Loucy (cell line): Measurements from ENCODE around the gene KDM7A.

Experiments used
- H2AFZ ChIP-seq: fragments of 200-600 bp; sonication (generic); 2 replicates; pipeline ENCODE4 v1.6.0; 2016; ENCODE audit warnings: antibody characterized with exemption, mild to moderate bottlenecking, low read length, moderate library complexity
- H3F3A ChIP-seq: fragments of 200-600 bp; 2 replicates; pipeline ENCODE4 v1.6.0; 2016; ENCODE audit warnings: antibody characterized with exemption, low read depth, mild to moderate bottlenecking
- H3K27me3 ChIP-seq: fragments of 200-600 bp; sonication (generic); 2 replicates; pipeline ENCODE4 v1.6.1; 2014; ENCODE audit warnings: low read length, mild to moderate bottlenecking; ENCODE audit not compliant: insufficient read depth, poor library complexity, severe bottlenecking
- H3K36me3 ChIP-seq: fragments of 200-600 bp; sonication (generic); 2 replicates; pipeline ENCODE4 v1.6.1; 2016; ENCODE audit warnings: low read length; ENCODE audit not compliant: insufficient read depth
- H3K4me1 ChIP-seq: fragments of 200-600 bp; sonication (generic); 2 replicates; pipeline ENCODE4 v1.5.1; 2014; ENCODE audit warnings: low read length, mild to moderate bottlenecking; ENCODE audit not compliant: insufficient read depth, poor library complexity, severe bottlenecking
- H3K4me2 ChIP-seq: fragments of 200-600 bp; sonication (generic); 2 replicates; pipeline ENCODE4 v1.6.0; 2014; ENCODE audit warnings: antibody characterized with exemption, low read length, low read depth, mild to moderate bottlenecking; ENCODE audit not compliant: poor library complexity, severe bottlenecking
- H3K4me3 ChIP-seq: fragments of 200-600 bp; sonication (generic); 2 replicates; pipeline ENCODE4 v1.5.1; 2014; ENCODE audit warnings: low read length, mild to moderate bottlenecking, mixed read lengths; ENCODE audit not compliant: poor library complexity, severe bottlenecking
- H3K79me2 ChIP-seq: fragments of 200-600 bp; sonication (generic); 2 replicates; pipeline ENCODE4 v1.6.1; 2014; ENCODE audit warnings: low read length; ENCODE audit not compliant: insufficient read depth
- H3K9ac ChIP-seq: fragments of 200-600 bp; sonication (generic); 2 replicates; pipeline ENCODE4 v1.6.0; 2014; ENCODE audit warnings: mild to moderate bottlenecking, low read depth, low read length, moderate library complexity; ENCODE audit not compliant: poor library complexity, severe bottlenecking
- H3K9me2 ChIP-seq: fragments of 200-600 bp; sonication (generic); replicated peaks from 2 replicates; pipeline ENCODE4 v1.6.1; 2016; ENCODE audit warnings: low read depth, low read length, mixed read lengths
- H3K9me3 ChIP-seq: fragments of 200-600 bp; sonication (generic); 2 replicates; pipeline ENCODE4 v1.6.1; 2014; ENCODE audit warnings: mild to moderate bottlenecking, antibody characterized with exemption, low read length, low read depth; ENCODE audit not compliant: insufficient read depth
- H4K20me1 ChIP-seq: fragments of 200-600 bp; sonication (generic); 2 replicates; pipeline ENCODE4 v1.6.0; 2014; ENCODE audit warnings: antibody characterized with exemption, low read length, mild to moderate bottlenecking; ENCODE audit not compliant: insufficient read depth, poor library complexity, severe bottlenecking
- EZH2phosphoT487 ChIP-seq: fragments of 200-600 bp; IDR thresholded peaks from 2 replicates; pipeline ENCODE4 v1.6.1; 2018; ENCODE audit warnings: antibody characterized with exemption, mild to moderate bottlenecking, moderate library complexity, borderline replicate concordance
- TF ChIP-seq, protein P1 (sequence below): fragments of 200-600 bp; sonication (generic); conservative IDR thresholded peaks from 2 replicates; pipeline ENCODE4 v1.5.1; 2014; ENCODE audit warnings: mild to moderate bottlenecking, antibody characterized with exemption, low read length

Gene KDM7A

DNA sequence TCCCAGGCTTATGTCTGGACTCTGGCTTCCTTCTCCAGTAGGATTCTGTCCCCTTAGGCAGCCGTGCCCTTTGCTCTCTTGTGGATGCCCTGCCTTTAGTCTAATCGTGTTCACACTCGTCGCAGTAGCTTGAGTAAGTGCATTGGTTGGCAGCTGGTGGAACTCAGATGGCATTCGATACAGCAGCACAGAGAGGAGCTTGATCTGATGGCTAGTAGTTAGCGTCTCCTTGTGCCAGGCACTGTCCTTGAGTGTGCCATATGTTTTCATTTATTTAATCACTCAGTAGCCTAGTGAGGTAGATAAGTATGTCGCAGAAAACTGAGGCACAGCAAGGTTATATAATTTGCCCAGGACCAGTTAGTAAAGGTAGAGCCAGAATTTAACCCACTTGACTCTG lies 95.9 kb downstream of the KDM7A start:
- no peaks in the 10 kb centered on the region for H3K9me2 ChIP-seq
- no peaks in the 10 kb centered on the region for H3K9me3 ChIP-seq
- no peak overlapping the region for H2AFZ ChIP-seq
- no peaks in the 10 kb centered on the region for H3K79me2 ChIP-seq
- no peaks in the 10 kb centered on the region; the same call in 1 of the 2 replicates for H3F3A ChIP-seq
- H3K27me3 ChIP-seq: no peaks in the 10 kb centered on the region
- H3K36me3 ChIP-seq: no peaks in the 10 kb centered on the region
- H4K20me1 ChIP-seq: no peaks in the 10 kb centered on the region
- no peak overlapping the region for H3K4me3 ChIP-seq
- TF ChIP-seq EZH2phosphoT487: no peak
- TF ChIP-seq, protein P1, sequence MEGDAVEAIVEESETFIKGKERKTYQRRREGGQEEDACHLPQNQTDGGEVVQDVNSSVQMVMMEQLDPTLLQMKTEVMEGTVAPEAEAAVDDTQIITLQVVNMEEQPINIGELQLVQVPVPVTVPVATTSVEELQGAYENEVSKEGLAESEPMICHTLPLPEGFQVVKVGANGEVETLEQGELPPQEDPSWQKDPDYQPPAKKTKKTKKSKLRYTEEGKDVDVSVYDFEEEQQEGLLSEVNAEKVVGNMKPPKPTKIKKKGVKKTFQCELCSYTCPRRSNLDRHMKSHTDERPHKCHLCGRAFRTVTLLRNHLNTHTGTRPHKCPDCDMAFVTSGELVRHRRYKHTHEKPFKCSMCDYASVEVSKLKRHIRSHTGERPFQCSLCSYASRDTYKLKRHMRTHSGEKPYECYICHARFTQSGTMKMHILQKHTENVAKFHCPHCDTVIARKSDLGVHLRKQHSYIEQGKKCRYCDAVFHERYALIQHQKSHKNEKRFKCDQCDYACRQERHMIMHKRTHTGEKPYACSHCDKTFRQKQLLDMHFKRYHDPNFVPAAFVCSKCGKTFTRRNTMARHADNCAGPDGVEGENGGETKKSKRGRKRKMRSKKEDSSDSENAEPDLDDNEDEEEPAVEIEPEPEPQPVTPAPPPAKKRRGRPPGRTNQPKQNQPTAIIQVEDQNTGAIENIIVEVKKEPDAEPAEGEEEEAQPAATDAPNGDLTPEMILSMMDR: no peak
- no peak overlapping the region for H3K4me2 ChIP-seq
- peaks cover 35% of the 10 kb centered on the region for H3K4me1 ChIP-seq
- H3K9ac ChIP-seq: no peak overlapping the region

GRCh38 chr7:140079121-140079536 lies 97.7 kb downstream of the KDM7A start:
- no peaks in the 10 kb centered on the region for H3K79me2 ChIP-seq
- H3K27me3 ChIP-seq: no peaks in the 10 kb centered on the region
- H3K9me2 ChIP-seq: no peaks in the 10 kb centered on the region
- H4K20me1 ChIP-seq: no peaks in the 10 kb centered on the region
- TF ChIP-seq EZH2phosphoT487: no peak
- TF ChIP-seq, protein P1: peak; percentile 60
- H3K9ac ChIP-seq: no peak overlapping the region
- no peaks in the 10 kb centered on the region for H3K9me3 ChIP-seq
- no peak overlapping the region for H3K4me2 ChIP-seq
- H3K4me3 ChIP-seq: no peak overlapping the region
- H2AFZ ChIP-seq: no peak overlapping the region
- H3F3A ChIP-seq: no peaks in the 10 kb centered on the region
- no peaks in the 10 kb centered on the region for H3K36me3 ChIP-seq
- H3K4me1 ChIP-seq: peaks cover 18% of the 10 kb centered on the region

DNA sequence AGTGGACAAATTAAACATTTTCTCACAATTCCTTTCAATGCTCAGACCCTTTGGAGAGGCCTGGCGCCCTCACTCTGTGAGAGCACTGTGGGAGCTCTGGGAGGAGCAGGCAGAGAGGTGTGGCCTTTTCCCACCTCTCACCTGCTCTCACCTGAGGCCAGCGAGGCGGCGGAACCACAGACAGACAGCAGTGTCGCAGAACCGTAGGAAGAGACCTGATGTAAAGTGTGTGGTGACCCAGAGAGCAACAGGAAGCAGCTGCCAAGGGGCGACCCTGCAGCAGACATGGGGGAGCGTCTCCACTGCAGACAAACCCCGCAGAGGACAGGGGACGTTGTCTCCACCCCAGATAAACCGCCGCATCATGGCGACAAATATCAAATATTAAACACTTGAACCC lies 98.4 kb downstream of the KDM7A start:
- Histone ChIP-seq H3K9ac (no peak overlapping the region), H3K79me2 (no peaks in the 10 kb centered on the region), H2AFZ (no peak overlapping the region), H3K27me3 (no peaks in the 10 kb centered on the region), H3K9me3 (no peaks in the 10 kb centered on the region), H3F3A (no peaks in the 10 kb centered on the region), H3K9me2 (no peaks in the 10 kb centered on the region), H3K4me1 (peaks cover 11% of the 10 kb centered on the region), H3K4me3 (no peak overlapping the region), H3K36me3 (no peaks in the 10 kb centered on the region), H4K20me1 (no peaks in the 10 kb centered on the region), H3K4me2 (no peak overlapping the region)
- TF ChIP-seq, protein P1: no peak
- no peak for TF ChIP-seq EZH2phosphoT487
